GM18517 (cell line): Measurements from ENCODE around the gene SLC16A14.
A peak's percentile ranks its signal among the peaks of the same experiment; 100 is the strongest.

ENCODE experiments used
- ATAC-seq: cut with Tn5 transposase; IDR thresholded peaks from one replicate; pipeline ENCODE4 v1.9.1; 2021; ENCODE audit warnings: mild to moderate bottlenecking, moderate library complexity; ENCODE audit not compliant: unreplicated experiment

The SLC16A14 gene

GRCh38 chr2:230043025-230043424 is 25.7 kb downstream of the SLC16A14 start:
- no peak for ATAC-seq

GRCh38 chr2:230042195-230042594 is 26.5 kb downstream of the SLC16A14 start:
- ATAC-seq = no peak

GRCh38 chr2:230023313-230023712 is 45.4 kb downstream of the SLC16A14 start:
- ATAC-seq = no peak

GRCh38 chr2:230019742-230020141 is 49.0 kb downstream of the SLC16A14 start:
- ATAC-seq = no peak

GRCh38 chr2:230018153-230018552 is 50.6 kb downstream of the SLC16A14 start:
- ATAC-seq = no peak

GRCh38 chr2:230016844-230017243 is 51.9 kb downstream of the SLC16A14 start:
- ATAC-seq = no peak

- ATAC-seq = no peak
These were observed 56.3 kb downstream of the SLC16A14 start for GRCh38 chr2:230012267-230012884.

- no peak for ATAC-seq
These were observed 57.1 kb downstream of the SLC16A14 start for GRCh38 chr2:230011617-230012016.

GRCh38 chr2:230010501-230010900 is 58.2 kb downstream of the SLC16A14 start:
- ATAC-seq = no peak

GRCh38 chr2:230008708-230009066 is 60.0 kb downstream of the SLC16A14 start:
- ATAC-seq = no peak

- peak; percentile 75 for ATAC-seq
These were observed 60.6 kb downstream of the SLC16A14 start for GRCh38 chr2:230007931-230008707.

GRCh38 chr2:230000118-230000841 is 68.4 kb downstream of the SLC16A14 start:
- peak; percentile 91 for ATAC-seq

GRCh38 chr2:229997565-229997964 is 71.2 kb downstream of the SLC16A14 start:
- no peak for ATAC-seq

- ATAC-seq = no peak
These were observed 72.4 kb downstream of the SLC16A14 start for GRCh38 chr2:229996320-229996719.

- no peak for ATAC-seq
These were observed 75.5 kb downstream of the SLC16A14 start for GRCh38 chr2:229993236-229993635.
